Osteocyte (in vitro differentiated cells): ENCODE results near the gene TMC3. TPM values are rescaled to one million over a fixed set of nuclear protein-coding genes. Genes with fewer than 3 reads are reported as not detected.

Source experiments
- DNase-seq: peaks from one replicate; pipeline ENCODE4 v3.0.0; 2021; ENCODE audit warnings: mixed read lengths; ENCODE audit not compliant: unreplicated experiment; ENCODE audit errors: extremely low spot score
- H3K27ac Mint-ChIP-seq: one replicate; pipeline ENCODE4 v1.8.0; 2021; ENCODE audit warnings: mild to moderate bottlenecking, mixed read lengths; ENCODE audit not compliant: unreplicated experiment
- H3K27me3 Mint-ChIP-seq: one replicate; pipeline ENCODE4 v1.8.0; 2021; ENCODE audit warnings: mixed read lengths; ENCODE audit not compliant: unreplicated experiment
- H3K36me3 Mint-ChIP-seq: one replicate; pipeline ENCODE4 v1.8.0; 2021; ENCODE audit warnings: mixed read lengths; ENCODE audit not compliant: unreplicated experiment
- H3K4me1 Mint-ChIP-seq: one replicate; pipeline ENCODE4 v1.8.0; 2021; ENCODE audit warnings: mixed read lengths; ENCODE audit not compliant: unreplicated experiment
- H3K4me3 Mint-ChIP-seq: one replicate; pipeline ENCODE4 v1.8.0; 2021; ENCODE audit warnings: mild to moderate bottlenecking, moderate library complexity, mixed read lengths; ENCODE audit not compliant: unreplicated experiment
- H3K9me3 Mint-ChIP-seq: one replicate; pipeline ENCODE4 v1.8.0; 2021; ENCODE audit warnings: mixed read lengths; ENCODE audit not compliant: unreplicated experiment
- total RNA-seq: library from RNA; stranded (reverse); gene quantifications from 2 replicates; pipeline ENCODE4 v1.2.1, GENCODE V29; 2021
- TF ChIP-seq, protein P1 (sequence below): fragments of 200-600 bp; sonication (generic); IDR thresholded peaks from 2 replicates; pipeline ENCODE4 v1.5.0; 2021; ENCODE audit warnings: antibody characterized with exemption, mild to moderate bottlenecking, moderate library complexity

Gene TMC3
- total RNA-seq, 1 donor from 2014 or later = not detected

DNA sequence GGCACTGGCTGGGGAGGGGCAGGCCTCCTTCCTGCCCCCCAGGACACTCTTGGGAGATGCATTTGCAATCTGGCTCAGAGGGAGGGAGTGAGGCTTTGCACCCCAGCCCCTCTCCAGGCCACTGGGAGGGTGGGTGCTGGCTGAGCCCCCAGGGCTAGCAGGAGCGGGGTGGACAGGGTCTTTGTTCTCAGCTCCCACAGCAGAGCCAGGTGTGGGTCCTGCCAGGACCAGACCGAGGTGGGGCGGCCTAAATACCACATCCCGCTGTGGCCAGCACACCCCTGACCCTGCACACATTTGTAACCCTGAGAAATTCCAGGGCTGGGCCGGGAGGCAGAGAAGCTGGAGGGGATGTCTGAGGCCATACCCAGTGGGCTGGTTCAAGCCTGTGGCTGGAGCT lies 91.1 kb downstream of the TMC3 start:
- no peaks in the 10 kb centered on the region for H3K4me1 Mint-ChIP-seq
- no peak for DNase-seq
- no peaks in the 10 kb centered on the region for H3K9me3 Mint-ChIP-seq
- H3K27me3 Mint-ChIP-seq = peaks cover 46% of the 10 kb centered on the region
- no peak overlapping the region for H3K4me3 Mint-ChIP-seq
- TF ChIP-seq, protein P1, sequence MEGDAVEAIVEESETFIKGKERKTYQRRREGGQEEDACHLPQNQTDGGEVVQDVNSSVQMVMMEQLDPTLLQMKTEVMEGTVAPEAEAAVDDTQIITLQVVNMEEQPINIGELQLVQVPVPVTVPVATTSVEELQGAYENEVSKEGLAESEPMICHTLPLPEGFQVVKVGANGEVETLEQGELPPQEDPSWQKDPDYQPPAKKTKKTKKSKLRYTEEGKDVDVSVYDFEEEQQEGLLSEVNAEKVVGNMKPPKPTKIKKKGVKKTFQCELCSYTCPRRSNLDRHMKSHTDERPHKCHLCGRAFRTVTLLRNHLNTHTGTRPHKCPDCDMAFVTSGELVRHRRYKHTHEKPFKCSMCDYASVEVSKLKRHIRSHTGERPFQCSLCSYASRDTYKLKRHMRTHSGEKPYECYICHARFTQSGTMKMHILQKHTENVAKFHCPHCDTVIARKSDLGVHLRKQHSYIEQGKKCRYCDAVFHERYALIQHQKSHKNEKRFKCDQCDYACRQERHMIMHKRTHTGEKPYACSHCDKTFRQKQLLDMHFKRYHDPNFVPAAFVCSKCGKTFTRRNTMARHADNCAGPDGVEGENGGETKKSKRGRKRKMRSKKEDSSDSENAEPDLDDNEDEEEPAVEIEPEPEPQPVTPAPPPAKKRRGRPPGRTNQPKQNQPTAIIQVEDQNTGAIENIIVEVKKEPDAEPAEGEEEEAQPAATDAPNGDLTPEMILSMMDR = no peak
- no peak overlapping the region for H3K27ac Mint-ChIP-seq
- H3K36me3 Mint-ChIP-seq = no peaks in the 10 kb centered on the region

DNA sequence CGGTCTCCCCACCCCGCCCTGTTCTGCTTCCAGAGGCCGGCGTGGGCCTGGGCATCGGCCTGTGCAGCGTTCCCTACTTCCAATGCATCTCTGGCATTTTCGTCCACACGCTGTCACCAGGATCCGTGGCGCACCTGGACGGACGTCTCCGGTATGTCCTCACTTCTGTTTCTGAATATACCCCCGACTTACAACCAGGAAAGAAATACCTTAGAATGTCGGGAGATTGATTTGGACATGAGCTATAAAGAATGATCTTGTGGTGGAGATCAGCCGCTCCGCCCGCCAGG lies 91.5 kb downstream of the TMC3 start:
- peaks cover 44% of the 10 kb centered on the region for H3K27me3 Mint-ChIP-seq
- DNase-seq = no peak
- H3K9me3 Mint-ChIP-seq = peaks cover 1% of the 10 kb centered on the region
- H3K4me3 Mint-ChIP-seq = no peak overlapping the region
- TF ChIP-seq, protein P1 = no peak
- no peaks in the 10 kb centered on the region for H3K36me3 Mint-ChIP-seq
- H3K4me1 Mint-ChIP-seq = no peaks in the 10 kb centered on the region
- H3K27ac Mint-ChIP-seq = no peak overlapping the region

DNA sequence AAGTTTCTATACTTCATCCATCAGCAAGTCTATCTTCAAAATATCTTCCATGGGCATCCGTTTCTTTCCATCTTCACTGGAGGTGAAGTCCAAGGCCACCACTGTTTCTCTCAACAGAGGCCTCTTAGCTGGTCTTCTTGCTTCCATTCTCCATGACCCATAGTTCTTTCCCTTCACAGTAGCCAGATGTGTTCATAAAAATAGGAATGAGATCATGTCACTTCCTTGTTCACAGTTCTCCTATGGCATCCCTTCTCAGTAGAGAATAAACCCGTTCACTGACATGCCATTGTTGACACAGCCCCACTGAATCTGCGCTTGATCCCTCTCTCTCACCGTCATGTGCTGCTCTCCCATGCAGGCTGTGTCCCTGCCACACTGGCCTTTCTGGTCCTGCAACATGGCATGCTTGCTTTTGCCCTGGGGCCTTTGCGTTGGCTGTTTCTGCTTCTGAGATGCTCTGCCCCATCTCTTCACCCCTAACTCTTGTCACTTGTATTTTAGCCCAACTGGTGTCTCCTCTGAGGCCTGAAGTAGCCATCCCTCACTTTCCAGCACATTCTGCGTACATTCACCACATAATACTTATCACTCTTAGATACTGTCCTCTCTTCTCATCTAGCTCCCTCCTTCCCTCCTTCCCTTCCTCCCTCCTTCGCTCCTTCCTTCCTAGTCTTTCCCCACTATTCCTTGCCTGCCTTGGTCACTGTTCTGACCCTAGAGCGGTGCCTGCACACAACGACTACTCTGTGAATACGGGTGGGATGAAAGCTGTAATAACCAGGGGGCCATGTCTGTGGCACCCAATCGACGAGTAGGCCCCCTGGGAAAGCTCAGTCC lies 92.0 kb downstream of the TMC3 start:
- Mint-ChIP-seq H3K4me1 (no peaks in the 10 kb centered on the region), H3K4me3 (no peak overlapping the region), H3K27ac (no peak overlapping the region), H3K27me3 (peaks cover 41% of the 10 kb centered on the region), H3K9me3 (peaks cover 4% of the 10 kb centered on the region), H3K36me3 (no peaks in the 10 kb centered on the region)
- no peak for DNase-seq
- TF ChIP-seq, protein P1 = no peak

DNA sequence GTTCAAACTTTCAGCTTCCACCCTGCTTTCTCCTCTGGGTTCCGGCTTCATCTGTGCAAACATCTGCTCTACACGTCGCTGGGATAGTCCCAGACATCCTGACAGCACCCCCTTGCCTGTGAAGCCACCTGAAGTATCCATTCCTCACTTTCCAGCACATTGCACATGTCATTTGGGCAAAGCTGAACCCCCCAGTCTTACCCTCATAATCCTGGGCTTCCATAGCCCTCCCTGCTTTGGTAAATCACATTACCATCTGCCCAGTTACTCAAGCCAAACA lies 92.6 kb downstream of the TMC3 start:
- TF ChIP-seq, protein P1 = no peak
- Mint-ChIP-seq H3K4me3 (no peak overlapping the region), H3K27ac (no peak overlapping the region)

More for the DNA sequence above, 92.6 kb downstream of the TMC3 start:
- Mint-ChIP-seq H3K36me3 (no peaks in the 10 kb centered on the region), H3K4me1 (no peaks in the 10 kb centered on the region), H3K9me3 (peaks cover 9% of the 10 kb centered on the region), H3K27me3 (peaks cover 35% of the 10 kb centered on the region)
- no peak for DNase-seq

Other genes with a start within 250 kb of the TMC3 start
- not detected in 2 replicates for gene CFAP161, start 239.9 kb downstream of the TMC3 start, total RNA-seq
- not detected in 2 replicates for gene IL16, start 177.3 kb downstream of the TMC3 start, total RNA-seq
- gene STARD5, start 50.1 kb downstream of the TMC3 start, total RNA-seq = 1.3 and 1.7 TPM in 2 replicates